Natural killer cell (primary cell): ENCODE data around the gene GFRA3. TPM values are rescaled to one million over a fixed set of nuclear protein-coding genes. Genes with fewer than 3 reads are reported as not detected.

Experiments used
- ATAC-seq, 3 donors: fragments of 150-1000 bp in 2 of 3; fragments of 200-7000 bp in 1 of 3; cut with Tn5 transposase; 1 replicate in 1 of 3; 2 replicates in 2 of 3; pipeline ENCODE4 v1.10.0; 2021; ENCODE audit warnings: mild to moderate bottlenecking in 2 of 3, moderate library complexity in 2 of 3
- DNase-seq, 2 donors: peaks; one replicate each; pipeline versions ENCODE4 v3.0.0 to v3.0.0-alpha.2; 2013 to 2021; ENCODE audit warnings: mixed read lengths in 1 of 2
- H3K27ac ChIP-seq: one replicate; pipeline ENCODE4 v1.5.1; 2013; ENCODE audit warnings: mild to moderate bottlenecking, low read length
- H3K27me3 ChIP-seq: one replicate; pipeline ENCODE4 v1.6.1; 2013; ENCODE audit warnings: low read length; ENCODE audit not compliant: control insufficient read depth, insufficient read depth
- H3K36me3 ChIP-seq: one replicate; pipeline ENCODE4 v1.6.1; 2013; ENCODE audit warnings: low read length; ENCODE audit not compliant: control insufficient read depth, insufficient read depth
- H3K4me1 ChIP-seq: one replicate; pipeline ENCODE4 v1.6.1; 2013; ENCODE audit warnings: low read length; ENCODE audit not compliant: control insufficient read depth, insufficient read depth
- H3K4me3 ChIP-seq: one replicate; pipeline ENCODE4 v1.5.1; 2013; ENCODE audit warnings: low read length
- H3K9me3 ChIP-seq: one replicate; pipeline ENCODE4 v1.6.1; 2013; ENCODE audit warnings: low read length; ENCODE audit not compliant: control insufficient read depth, insufficient read depth
- H3K27ac Mint-ChIP-seq, 2 donors: one replicate each; pipeline ENCODE4 v1.8.0; 2022; ENCODE audit warnings: mild to moderate bottlenecking in 2 of 2, mixed read lengths in 2 of 2, moderate library complexity in 1 of 2
- H3K27me3 Mint-ChIP-seq, 2 donors: one replicate each; pipeline ENCODE4 v1.8.0; 2022; ENCODE audit warnings: low read depth in 2 of 2, mixed read lengths in 2 of 2
- H3K36me3 Mint-ChIP-seq: one replicate; pipeline ENCODE4 v1.8.0; 2022; ENCODE audit warnings: mixed read lengths
- H3K4me1 Mint-ChIP-seq, 2 donors: one replicate each; pipeline ENCODE4 v1.8.0; 2022; ENCODE audit warnings: mixed read lengths in 2 of 2
- H3K4me3 Mint-ChIP-seq: one replicate; pipeline ENCODE4 v1.8.0; 2022; ENCODE audit warnings: mild to moderate bottlenecking, moderate library complexity, mixed read lengths
- H3K9me3 Mint-ChIP-seq, 2 donors: one replicate each; pipeline ENCODE4 v1.8.0; 2022; ENCODE audit warnings: mixed read lengths in 2 of 2
- CTCF ChIP-seq: fragments of 200-600 bp; IDR thresholded peaks from one replicate; pipeline ENCODE4 v1.8.0; 2022; ENCODE audit warnings: antibody characterized with exemption
- WGBS: methylation state at CpG from one replicate; pipeline ENCODE4 v1.1.7; 2013; ENCODE audit warnings: missing lambda C conversion rate; ENCODE audit not compliant: insufficient coverage; 5-methylcytosine and 5-hydroxymethylcytosine counted together
- intact Hi-C: fragments of 100-400 bp; cut with micrococcal nuclease; formaldehyde crosslinking; loops from one replicate; pipeline ENCODE4 v1.14.2; 2022
- total RNA-seq, 4 donors: library from RNA; stranded (reverse); fragments of 120-200 nt in 1 of 4; gene quantifications; one replicate each; pipeline versions ENCODE4 v1.2.3 to v1.2.4, GENCODE V29; 2013 to 2022

The GFRA3 gene
- total RNA-seq, 3 donors from 2014 or later (not counting 1 experiment from before 2014, with no cell fraction given) = not detected

- Histone ChIP-seq H3K9me3 (no peaks in the 10 kb centered on the region), H3K27ac (no peak overlapping the region), H3K36me3 (no peaks in the 10 kb centered on the region), H3K27me3 (no peaks in the 10 kb centered on the region), H3K4me3 (no peak overlapping the region), H3K4me1 (no peaks in the 10 kb centered on the region)
- Mint-ChIP-seq H3K36me3 (no peaks in the 10 kb centered on the region), H3K4me3 (no peak overlapping the region), H3K27ac (no peak overlapping the region), H3K9me3 (no peaks in the 10 kb centered on the region), H3K27me3 (no peaks in the 10 kb centered on the region), H3K4me1 (no peaks in the 10 kb centered on the region)
- WGBS = 89% methylated on average over 1 of the region's 1 CpG
- no peak for ATAC-seq
- intact Hi-C loops = no loop called here
- no peak for DNase-seq
- no peak for TF ChIP-seq CTCF
These were observed 12.8 kb upstream of the GFRA3 start for GRCh38 chr5:138287246-138287645.

- DNase-seq = peak in 1 of 2 donors; percentile 25
- Mint-ChIP-seq H3K36me3 (no peaks in the 10 kb centered on the region), H3K9me3 (no peaks in the 10 kb centered on the region), H3K4me1 (no peaks in the 10 kb centered on the region), H3K27ac (no peak overlapping the region), H3K27me3 (no peaks in the 10 kb centered on the region), H3K4me3 (no peak overlapping the region)
- H3K9me3 ChIP-seq = no peaks in the 10 kb centered on the region
- no peak overlapping the region for H3K27ac ChIP-seq
- no peaks in the 10 kb centered on the region for H3K36me3 ChIP-seq
- ATAC-seq = no peak
- 89% methylated on average over 5 of the region's 7 CpGs for WGBS
- TF ChIP-seq CTCF = no peak
- intact Hi-C loops = no loop called here
- no peaks in the 10 kb centered on the region for H3K4me1 ChIP-seq
- no peak overlapping the region for H3K4me3 ChIP-seq
- no peaks in the 10 kb centered on the region for H3K27me3 ChIP-seq
These were observed 8.7 kb upstream of the GFRA3 start for GRCh38 chr5:138282920-138283742.

- Histone ChIP-seq H3K9me3 (no peaks in the 10 kb centered on the region), H3K4me1 (no peaks in the 10 kb centered on the region), H3K27ac (no peak overlapping the region), H3K4me3 (no peak overlapping the region), H3K27me3 (no peaks in the 10 kb centered on the region), H3K36me3 (no peaks in the 10 kb centered on the region)
- no peak overlapping the region for H3K27ac Mint-ChIP-seq
- DNase-seq (no peak), ATAC-seq (no peak)
- no peaks in the 10 kb centered on the region for H3K36me3 Mint-ChIP-seq
- H3K4me3 Mint-ChIP-seq = no peak overlapping the region
- no peak for TF ChIP-seq CTCF
- intact Hi-C loops = no loop called here
- no peaks in the 10 kb centered on the region for H3K4me1 Mint-ChIP-seq
- no peaks in the 10 kb centered on the region for H3K9me3 Mint-ChIP-seq
- peaks cover 0 to 5% of the 10 kb centered on the region in 2 donors for H3K27me3 Mint-ChIP-seq
These were observed 6.5 kb upstream of the GFRA3 start for GRCh38 chr5:138280915-138281314.
